ENCODE data around the gene PTX4.

The PTX4 gene

GRCh38 chr16:1523581-1524245, 35.0 kb upstream of the PTX4 start:
- no peak for DNase-seq

GRCh38 chr16:1520461-1520860, 31.7 kb upstream of the PTX4 start:
- DNase-seq: no peak

- no peak for DNase-seq
These were observed 31.1 kb upstream of the PTX4 start for GRCh38 chr16:1519831-1520230.

GRCh38 chr16:1518626-1519135, 29.9 kb upstream of the PTX4 start:
- DNase-seq: no peak

- DNase-seq: no peak
These were observed 25.8 kb upstream of the PTX4 start for GRCh38 chr16:1514507-1514906.

GRCh38 chr16:1512774-1513173, 24.0 kb upstream of the PTX4 start:
- no peak for DNase-seq

GRCh38 chr16:1511662-1512569, 23.2 kb upstream of the PTX4 start:
- DNase-seq: no peak

- no peak for DNase-seq
These were observed 22.2 kb upstream of the PTX4 start for GRCh38 chr16:1510941-1511351.

- no peak for DNase-seq
These were observed 21.5 kb upstream of the PTX4 start for GRCh38 chr16:1510272-1510671.

GRCh38 chr16:1509307-1510221, 20.8 kb upstream of the PTX4 start:
- no peak for DNase-seq

- no peak for DNase-seq
These were observed 19.9 kb upstream of the PTX4 start for GRCh38 chr16:1508494-1509187.

GRCh38 chr16:1506494-1507213, 17.9 kb upstream of the PTX4 start:
- no peak for DNase-seq

GRCh38 chr16:1505912-1506311, 17.2 kb upstream of the PTX4 start:
- no peak for DNase-seq

- no peak for DNase-seq
These were observed 16.5 kb upstream of the PTX4 start for GRCh38 chr16:1505073-1505844.

GRCh38 chr16:1503110-1503955, 14.6 kb upstream of the PTX4 start:
- DNase-seq: no peak

GRCh38 chr16:1502092-1503004, 13.6 kb upstream of the PTX4 start:
- DNase-seq: no peak

- DNase-seq: no peak
These were observed 12.9 kb upstream of the PTX4 start for GRCh38 chr16:1501630-1502029.

GRCh38 chr16:1500465-1501150, 11.9 kb upstream of the PTX4 start:
- no peak for DNase-seq
